Parathyroid adenoma (tissue), 2 donors: ENCODE measurements around the gene PCDH15.

Experiments
- H2AFZ ChIP-seq: fragments of 300-600 bp; sonication (generic); one replicate; pipeline ENCODE4 v1.7.0; 2017; ENCODE audit warnings: antibody characterized with exemption, mild to moderate bottlenecking
- H3K27ac ChIP-seq: fragments of 300-600 bp; sonication (generic); one replicate; pipeline ENCODE4 v1.7.0; 2017
- H3K27me3 ChIP-seq: fragments of 300-600 bp; sonication (generic); one replicate; pipeline ENCODE4 v1.7.0; 2017; ENCODE audit warnings: low read length; ENCODE audit not compliant: control insufficient read depth, insufficient read depth
- H3K36me3 ChIP-seq: fragments of 300-600 bp; sonication (generic); one replicate; pipeline ENCODE4 v1.7.0; 2017; ENCODE audit warnings: low read length; ENCODE audit not compliant: control insufficient read depth, insufficient read depth
- H3K4me1 ChIP-seq: fragments of 300-600 bp; sonication (generic); one replicate; pipeline ENCODE4 v1.7.0; 2017; ENCODE audit warnings: control low read depth
- H3K4me2 ChIP-seq: fragments of 300-600 bp; sonication (generic); one replicate; pipeline ENCODE4 v1.7.0; 2017; ENCODE audit warnings: low read length
- H3K4me3 ChIP-seq: fragments of 300-600 bp; sonication (generic); one replicate; pipeline ENCODE4 v1.7.0; 2017; ENCODE audit warnings: low read depth, low read length
- H3K79me2 ChIP-seq: fragments of 300-600 bp; sonication (generic); one replicate; pipeline ENCODE4 v1.7.0; 2017; ENCODE audit warnings: control low read depth
- H3K9ac ChIP-seq: fragments of 300-600 bp; sonication (generic); one replicate; pipeline ENCODE4 v1.7.0; 2017; ENCODE audit warnings: mild to moderate bottlenecking
- H3K9me3 ChIP-seq: fragments of 300-600 bp; sonication (generic); one replicate; pipeline ENCODE4 v1.7.0; 2017; ENCODE audit warnings: low read length; ENCODE audit not compliant: control insufficient read depth
- TF ChIP-seq, protein P1 (sequence below): fragments of 300-600 bp; sonication (generic); IDR thresholded peaks from one replicate; pipeline ENCODE4 v1.7.0; 2017; ENCODE audit warnings: antibody characterized with exemption, mild to moderate bottlenecking
- donor health status: primary hyperparathyroidism.

PCDH15 gene

DNA sequence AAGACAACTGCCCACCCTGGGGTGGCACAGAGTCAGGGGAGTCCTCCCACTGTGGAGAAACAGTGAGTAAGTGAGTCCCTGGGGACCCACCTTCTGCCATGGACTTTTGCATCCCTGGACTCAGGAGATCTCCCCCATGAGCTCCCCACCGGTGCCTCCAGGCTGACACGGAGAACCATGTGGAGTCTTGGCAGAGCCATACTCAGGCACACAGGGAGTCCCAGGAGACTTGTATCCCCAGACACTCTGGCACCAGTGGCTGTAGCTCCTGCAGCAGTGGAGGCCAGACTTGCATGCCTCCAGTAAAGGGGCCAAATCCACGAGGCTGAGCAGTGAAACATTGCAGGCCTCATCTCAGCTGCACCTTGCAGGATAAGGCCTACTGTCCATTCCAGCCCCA is 791.4 kb downstream of the PCDH15 start:
- Histone ChIP-seq H3K27me3 (no peaks in the 10 kb centered on the region), H3K4me3 (no peak overlapping the region), H3K4me2 (no peak overlapping the region), H3K79me2 (no peaks in the 10 kb centered on the region), H3K27ac (no peak overlapping the region), H3K9ac (no peak overlapping the region), H3K36me3 (no peaks in the 10 kb centered on the region), H3K9me3 (no peaks in the 10 kb centered on the region), H2AFZ (no peak overlapping the region), H3K4me1 (no peaks in the 10 kb centered on the region)
- TF ChIP-seq, protein P1, sequence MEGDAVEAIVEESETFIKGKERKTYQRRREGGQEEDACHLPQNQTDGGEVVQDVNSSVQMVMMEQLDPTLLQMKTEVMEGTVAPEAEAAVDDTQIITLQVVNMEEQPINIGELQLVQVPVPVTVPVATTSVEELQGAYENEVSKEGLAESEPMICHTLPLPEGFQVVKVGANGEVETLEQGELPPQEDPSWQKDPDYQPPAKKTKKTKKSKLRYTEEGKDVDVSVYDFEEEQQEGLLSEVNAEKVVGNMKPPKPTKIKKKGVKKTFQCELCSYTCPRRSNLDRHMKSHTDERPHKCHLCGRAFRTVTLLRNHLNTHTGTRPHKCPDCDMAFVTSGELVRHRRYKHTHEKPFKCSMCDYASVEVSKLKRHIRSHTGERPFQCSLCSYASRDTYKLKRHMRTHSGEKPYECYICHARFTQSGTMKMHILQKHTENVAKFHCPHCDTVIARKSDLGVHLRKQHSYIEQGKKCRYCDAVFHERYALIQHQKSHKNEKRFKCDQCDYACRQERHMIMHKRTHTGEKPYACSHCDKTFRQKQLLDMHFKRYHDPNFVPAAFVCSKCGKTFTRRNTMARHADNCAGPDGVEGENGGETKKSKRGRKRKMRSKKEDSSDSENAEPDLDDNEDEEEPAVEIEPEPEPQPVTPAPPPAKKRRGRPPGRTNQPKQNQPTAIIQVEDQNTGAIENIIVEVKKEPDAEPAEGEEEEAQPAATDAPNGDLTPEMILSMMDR = no peak

GRCh38 chr10:54002077-54002476 is 799.0 kb downstream of the PCDH15 start:
- H3K4me2 ChIP-seq = no peak overlapping the region
- H3K27me3 ChIP-seq = no peaks in the 10 kb centered on the region
- no peaks in the 10 kb centered on the region for H3K36me3 ChIP-seq
- no peak overlapping the region for H2AFZ ChIP-seq
- H3K4me3 ChIP-seq = no peak overlapping the region
- H3K9ac ChIP-seq = no peak overlapping the region
- no peak overlapping the region for H3K27ac ChIP-seq
- H3K79me2 ChIP-seq = no peaks in the 10 kb centered on the region
- TF ChIP-seq, protein P1 = no peak
- no peaks in the 10 kb centered on the region for H3K4me1 ChIP-seq
- H3K9me3 ChIP-seq = no peaks in the 10 kb centered on the region

- Histone ChIP-seq H3K27ac (no peak overlapping the region), H2AFZ (no peak overlapping the region), H3K9me3 (no peaks in the 10 kb centered on the region), H3K36me3 (no peaks in the 10 kb centered on the region), H3K27me3 (no peaks in the 10 kb centered on the region), H3K4me1 (no peaks in the 10 kb centered on the region), H3K79me2 (no peaks in the 10 kb centered on the region), H3K4me3 (no peak overlapping the region), H3K9ac (no peak overlapping the region), H3K4me2 (no peak overlapping the region)
- TF ChIP-seq, protein P1 = no peak
These were observed 803.1 kb downstream of the PCDH15 start for GRCh38 chr10:53997953-53998352.

DNA sequence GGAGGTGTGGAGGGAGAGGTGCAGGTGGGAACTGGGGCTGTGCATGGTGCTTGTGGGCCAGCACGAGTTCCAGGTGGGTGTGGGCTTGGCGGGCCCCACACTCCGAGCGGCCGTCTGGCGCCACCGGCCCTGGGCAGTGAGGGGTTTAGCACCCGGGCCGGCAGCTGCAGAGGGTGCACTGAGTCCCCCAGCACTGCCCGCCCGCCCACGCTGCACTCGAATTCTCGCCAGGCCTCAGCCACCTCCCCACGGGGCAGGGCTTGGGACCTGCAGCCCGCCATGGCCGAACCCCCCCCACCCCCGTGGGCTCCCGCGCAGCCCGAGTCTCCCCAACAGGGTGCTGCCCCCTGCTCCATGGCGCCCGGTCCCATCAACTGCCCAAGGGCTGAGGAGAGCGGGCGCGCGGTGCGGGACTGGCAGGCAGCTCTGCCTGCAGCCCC is 810.2 kb downstream of the PCDH15 start:
- Histone ChIP-seq H3K9ac (no peak overlapping the region), H3K4me3 (no peak overlapping the region), H3K79me2 (no peaks in the 10 kb centered on the region), H3K4me1 (no peaks in the 10 kb centered on the region), H3K4me2 (no peak overlapping the region), H3K36me3 (no peaks in the 10 kb centered on the region), H3K27ac (no peak overlapping the region), H2AFZ (no peak overlapping the region), H3K9me3 (no peaks in the 10 kb centered on the region), H3K27me3 (no peaks in the 10 kb centered on the region)
- TF ChIP-seq, protein P1 = no peak

- Histone ChIP-seq H3K4me1 (no peaks in the 10 kb centered on the region), H3K36me3 (no peaks in the 10 kb centered on the region), H2AFZ (no peak overlapping the region), H3K9me3 (no peaks in the 10 kb centered on the region), H3K27ac (no peak overlapping the region), H3K4me2 (no peak overlapping the region), H3K79me2 (no peaks in the 10 kb centered on the region), H3K4me3 (no peak overlapping the region), H3K27me3 (no peaks in the 10 kb centered on the region), H3K9ac (no peak overlapping the region)
- TF ChIP-seq, protein P1 = no peak
These were observed 817.6 kb downstream of the PCDH15 start for GRCh38 chr10:53983431-53983830.
